Endothelial cell of umbilical vein (primary cell): ENCODE data around the gene CFAP20DC.

Experiments
- CTCF ChIP-seq, 2 donors: IDR thresholded peaks; 1 replicate in 1 of 2; 2 replicates in 1 of 2; pipeline ENCODE4 v1.5.1; 2011; ENCODE audit warnings: low read length in 2 of 2, mild to moderate bottlenecking in 2 of 2, moderate library complexity in 2 of 2, control low read depth in 1 of 2, inconsistent platforms in 1 of 2, low read depth in 1 of 2; ENCODE audit not compliant: insufficient read depth in 1 of 2; ENCODE audit errors: extremely low read depth in 1 of 2
- EZH2 ChIP-seq: IDR thresholded peaks from 2 replicates; pipeline ENCODE4 v1.6.1; 2012; ENCODE audit warnings: borderline replicate concordance, low read depth, mild to moderate bottlenecking, moderate library complexity, low read length, inconsistent platforms; ENCODE audit not compliant: severe bottlenecking
- FOS ChIP-seq: IDR thresholded peaks from 2 replicates; pipeline ENCODE4 v1.6.1; 2011; ENCODE audit warnings: mild to moderate bottlenecking, low read length, moderate library complexity, borderline replicate concordance; ENCODE audit not compliant: insufficient read depth
- GATA2 ChIP-seq: IDR thresholded peaks from 2 replicates; pipeline ENCODE4 v1.7.0; 2011; ENCODE audit warnings: low read depth, mild to moderate bottlenecking, moderate library complexity, mixed read lengths, low read length; ENCODE audit not compliant: insufficient read length, insufficient read depth
- JUN ChIP-seq: IDR thresholded peaks from 2 replicates; pipeline ENCODE4 v1.6.1; 2011; ENCODE audit warnings: borderline replicate concordance, low read depth; ENCODE audit not compliant: insufficient read length, insufficient read depth
- MAX ChIP-seq: IDR thresholded peaks from 2 replicates; pipeline ENCODE4 v1.6.1; 2011; ENCODE audit not compliant: insufficient read depth, insufficient read length
- MYC ChIP-seq: IDR thresholded peaks from one replicate; pipeline ENCODE4 v1.6.1; 2011; ENCODE audit warnings: mild to moderate bottlenecking, low read depth, low read length
- POLR2A ChIP-seq: IDR thresholded peaks from 2 replicates; pipeline ENCODE4 v1.6.1; 2012; ENCODE audit warnings: low read depth, mild to moderate bottlenecking, control low read depth, low read length
- POLR2AphosphoS5 ChIP-seq: IDR thresholded peaks from 2 replicates; pipeline ENCODE4 v1.6.1; 2012; ENCODE audit warnings: low read depth, mild to moderate bottlenecking, control low read depth, low read length, moderate library complexity; ENCODE audit not compliant: insufficient read depth

DNA sequence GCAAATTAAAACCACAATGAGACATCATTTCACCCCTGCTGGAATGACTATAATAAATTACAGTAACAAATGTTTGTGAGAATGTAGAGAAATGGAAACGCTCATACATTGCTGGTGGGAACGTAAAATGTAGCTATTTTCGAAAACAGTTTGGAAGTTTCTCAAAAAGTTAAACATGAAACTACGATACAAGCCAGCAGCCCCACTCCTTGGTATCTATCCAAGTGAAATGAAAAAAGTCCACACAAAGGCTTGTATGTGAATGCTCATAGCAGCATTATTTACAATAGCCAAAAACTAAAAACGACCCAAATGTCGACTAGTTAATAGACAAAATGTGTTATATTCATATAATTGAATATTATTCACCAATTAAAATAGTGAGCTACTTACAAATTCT lies 22.9 kb upstream of the CFAP20DC start:
- TF ChIP-seq POLR2AphosphoS5 (no peak), FOS (no peak), MAX (no peak), CTCF (IDR thresholded peaks at IDR 0.05; ENCODE audit: extremely low read depth in 1 of 2, insufficient read depth in 1 of 2, low read depth in 1 of 2, low read length in 2 of 2) (no peak), MYC (no peak), JUN (no peak), POLR2A (no peak), EZH2 (no peak), GATA2 (no peak)
